Measurements from ENCODE around the gene DNAJB13.

The DNAJB13 gene

DNA sequence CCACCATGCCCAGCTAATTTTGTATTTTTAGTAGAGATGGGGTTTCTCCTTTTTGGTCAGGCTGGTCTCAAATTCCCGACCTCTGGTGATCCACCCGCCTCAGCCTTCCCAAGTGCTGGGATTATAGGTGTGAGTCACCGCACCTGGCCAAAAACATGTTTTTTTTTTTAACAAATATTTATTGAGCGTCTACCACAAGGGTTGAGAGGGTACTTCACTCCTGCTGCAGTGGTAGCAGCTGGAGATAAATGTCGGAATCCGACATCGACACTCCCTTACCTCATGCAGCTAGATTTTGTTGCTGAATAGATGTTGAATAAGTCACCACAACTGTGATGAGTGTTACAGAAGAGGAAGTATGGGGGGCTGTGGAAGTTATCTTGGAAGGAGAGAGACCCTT lies 971 bp downstream of the DNAJB13 start:
- Histone ChIP-seq H3K9me3 (ENCODE audit: control insufficient read depth, low read length) (peaks cover 4% of the 10 kb centered on the region), H3K36me3 (ENCODE audit: control insufficient read depth, insufficient read depth, low read length, severe bottlenecking) (no peaks in the 10 kb centered on the region), H3K4me1 (ENCODE audit: control insufficient read depth, insufficient read depth, low read length) (peaks cover 7% of the 10 kb centered on the region), H3K27me3 (replicated peaks; ENCODE audit: control insufficient read depth, insufficient read depth, low read length) (no peaks in the 10 kb centered on the region), H3K9ac (ENCODE audit: low read length) (no peak overlapping the region), H3K4me3 (ENCODE audit: low read length) (no peak overlapping the region)
- DNase-seq (ENCODE audit: low read depth) = no peak

DNA sequence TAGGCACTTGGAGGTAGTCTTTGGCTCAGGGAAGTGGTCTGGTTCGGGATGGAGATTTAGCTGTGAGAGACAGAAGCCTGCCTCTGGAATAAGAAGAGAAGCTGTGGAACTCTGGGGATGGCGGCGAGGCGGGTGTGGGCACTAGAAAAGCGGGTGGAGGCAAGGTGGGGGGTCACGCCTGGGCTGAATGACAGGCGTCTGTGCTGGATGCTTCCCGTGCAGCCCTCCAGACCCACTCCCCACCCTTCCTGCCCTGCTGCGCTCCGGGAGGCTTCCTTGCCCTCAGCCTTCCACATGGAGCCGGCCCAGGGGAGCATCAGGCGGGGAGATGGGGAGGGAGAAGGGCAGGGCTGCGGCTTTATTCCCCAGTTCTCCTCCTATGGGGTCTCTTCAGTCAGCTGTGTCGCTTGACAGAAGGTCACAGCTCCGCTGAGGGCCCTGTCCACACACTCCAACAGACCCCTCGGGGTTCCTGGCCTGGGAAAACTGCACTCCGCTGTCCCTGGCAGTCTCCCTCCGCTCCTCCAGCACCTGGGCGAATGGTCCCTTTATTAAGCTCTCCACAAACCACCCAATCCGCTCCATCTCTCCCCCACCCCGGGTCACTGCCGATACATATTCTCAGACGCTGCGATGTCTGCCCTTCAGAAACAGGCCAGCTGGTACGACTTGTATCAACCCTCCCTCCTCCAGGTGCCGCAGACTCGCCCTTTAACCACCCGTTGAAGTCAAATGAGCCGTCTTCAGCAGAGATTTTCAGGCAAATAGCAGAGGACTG lies 6.2 kb downstream of the DNAJB13 start:
- peaks cover 12% of the 10 kb centered on the region for H3K27me3 ChIP-seq (replicated peaks; ENCODE audit: control insufficient read depth, insufficient read depth, low read length)
- H3K4me1 ChIP-seq (ENCODE audit: control insufficient read depth, insufficient read depth, low read length) = peaks cover 7% of the 10 kb centered on the region
- no peak overlapping the region for H3K9ac ChIP-seq (ENCODE audit: low read length)
- no peaks in the 10 kb centered on the region for H3K9me3 ChIP-seq (ENCODE audit: control insufficient read depth, low read length)
- DNase-seq (ENCODE audit: low read depth) = no peak
- no peak overlapping the region for H3K4me3 ChIP-seq (ENCODE audit: low read length)
- no peaks in the 10 kb centered on the region for H3K36me3 ChIP-seq (ENCODE audit: control insufficient read depth, insufficient read depth, low read length, severe bottlenecking)

DNA sequence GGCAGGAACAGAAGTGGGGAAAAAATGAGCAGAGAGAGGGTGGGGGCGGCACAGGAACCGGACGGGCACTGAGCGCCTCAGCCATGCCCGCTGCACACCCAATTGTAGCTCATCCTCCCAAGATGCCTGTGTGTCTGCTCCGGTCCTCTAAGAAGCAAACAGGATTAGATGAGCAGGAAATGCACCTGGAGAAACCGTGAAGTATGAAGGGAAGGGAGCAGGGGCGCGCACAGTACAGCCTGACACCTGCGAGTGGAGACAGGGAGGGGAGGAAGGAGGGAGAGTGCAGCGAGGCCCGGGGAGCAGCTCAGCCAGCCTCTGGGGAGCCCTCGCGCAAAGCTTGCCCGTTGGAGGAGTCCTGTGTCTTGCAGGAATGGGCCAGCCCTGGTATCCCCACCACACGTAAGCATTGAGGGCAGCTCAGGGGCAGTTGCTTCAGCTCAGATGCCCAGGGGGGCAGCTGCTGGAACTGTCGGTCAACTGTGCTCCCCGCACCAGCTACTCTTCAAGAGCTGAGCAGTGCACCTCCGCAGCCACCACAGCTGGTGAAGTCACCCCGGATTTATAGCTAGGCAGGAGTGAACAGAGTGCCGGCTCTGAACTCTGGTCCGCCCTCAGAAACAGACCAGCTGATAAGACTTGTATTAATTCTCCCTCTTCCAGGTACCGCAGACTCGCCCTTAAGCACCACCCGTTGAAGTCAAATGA lies 7.0 kb downstream of the DNAJB13 start:
- H3K27me3 ChIP-seq (replicated peaks; ENCODE audit: control insufficient read depth, insufficient read depth, low read length) = peaks cover 12% of the 10 kb centered on the region
- no peak overlapping the region for H3K4me3 ChIP-seq (ENCODE audit: low read length)
- DNase-seq (ENCODE audit: low read depth) = no peak
- no peaks in the 10 kb centered on the region for H3K9me3 ChIP-seq (ENCODE audit: control insufficient read depth, low read length)
- no peak overlapping the region for H3K9ac ChIP-seq (ENCODE audit: low read length)
- H3K36me3 ChIP-seq (ENCODE audit: control insufficient read depth, insufficient read depth, low read length, severe bottlenecking) = no peaks in the 10 kb centered on the region
- H3K4me1 ChIP-seq (ENCODE audit: control insufficient read depth, insufficient read depth, low read length) = peaks cover 7% of the 10 kb centered on the region

DNA sequence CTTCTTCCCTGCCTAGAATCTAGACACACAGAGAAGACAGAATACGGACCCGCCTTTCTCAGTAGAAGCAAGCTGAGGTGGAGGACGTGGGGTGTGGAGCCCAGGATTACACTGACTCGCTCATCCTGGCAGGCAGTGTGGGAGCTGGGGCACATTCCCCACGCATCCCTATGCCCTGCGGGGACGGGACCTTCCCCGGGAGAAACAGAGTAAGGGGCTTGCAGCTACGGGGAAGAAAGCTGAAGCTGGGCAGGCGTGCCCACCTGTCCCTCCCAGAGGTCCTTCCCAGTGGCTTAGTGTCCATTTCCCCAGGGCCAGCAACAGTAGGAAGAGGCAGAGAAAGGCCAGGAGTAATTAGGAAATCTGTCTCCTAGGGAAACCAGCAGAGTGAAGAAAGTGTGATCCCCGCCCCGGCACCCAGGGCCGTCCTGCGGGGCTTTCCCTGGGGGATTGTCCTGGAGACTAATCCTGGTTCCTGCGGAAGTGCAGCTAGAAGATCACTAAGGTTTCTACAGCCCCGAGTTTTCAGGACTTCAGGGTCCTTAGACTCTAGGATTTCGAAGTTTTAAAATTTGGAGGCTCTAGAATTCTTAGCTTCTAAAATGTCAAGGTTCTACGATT lies 7.8 kb downstream of the DNAJB13 start:
- no peak for DNase-seq (ENCODE audit: low read depth)
- no peak overlapping the region for H3K4me3 ChIP-seq (ENCODE audit: low read length)
- peaks cover 12% of the 10 kb centered on the region for H3K27me3 ChIP-seq (replicated peaks; ENCODE audit: control insufficient read depth, insufficient read depth, low read length)
- H3K4me1 ChIP-seq (ENCODE audit: control insufficient read depth, insufficient read depth, low read length) = peaks cover 7% of the 10 kb centered on the region
- no peak overlapping the region for H3K9ac ChIP-seq (ENCODE audit: low read length)
- no peaks in the 10 kb centered on the region for H3K9me3 ChIP-seq (ENCODE audit: control insufficient read depth, low read length)
- no peaks in the 10 kb centered on the region for H3K36me3 ChIP-seq (ENCODE audit: control insufficient read depth, insufficient read depth, low read length, severe bottlenecking)

DNA sequence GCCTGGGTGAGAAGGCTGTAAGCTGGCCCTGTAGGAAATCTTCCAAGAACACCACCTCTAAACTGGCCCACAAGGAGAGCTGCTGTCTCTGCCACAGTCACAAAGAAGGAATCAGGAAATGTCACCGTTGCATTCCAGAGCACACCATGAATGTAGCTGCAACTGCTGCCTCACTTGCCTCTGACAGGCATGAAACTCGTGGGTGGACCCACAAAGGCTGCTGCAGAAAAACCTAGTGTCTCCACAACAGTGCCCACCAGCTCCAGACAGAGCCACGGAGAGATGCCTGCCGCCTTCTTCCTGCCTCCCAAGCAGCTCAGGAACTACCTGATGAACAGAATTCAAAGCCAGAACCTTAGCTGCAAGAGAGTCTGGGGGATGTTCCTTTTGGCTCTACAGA lies 10.5 kb downstream of the DNAJB13 start:
- DNase-seq (ENCODE audit: low read depth) = peak; percentile 27
- Histone ChIP-seq H3K4me1 (ENCODE audit: control insufficient read depth, insufficient read depth, low read length) (peaks cover 6% of the 10 kb centered on the region), H3K9ac (ENCODE audit: low read length) (no peak overlapping the region), H3K36me3 (ENCODE audit: control insufficient read depth, insufficient read depth, low read length, severe bottlenecking) (no peaks in the 10 kb centered on the region), H3K27me3 (replicated peaks; ENCODE audit: control insufficient read depth, insufficient read depth, low read length) (peaks cover 20% of the 10 kb centered on the region), H3K9me3 (ENCODE audit: control insufficient read depth, low read length) (no peaks in the 10 kb centered on the region), H3K4me3 (ENCODE audit: low read length) (no peak overlapping the region)

DNA sequence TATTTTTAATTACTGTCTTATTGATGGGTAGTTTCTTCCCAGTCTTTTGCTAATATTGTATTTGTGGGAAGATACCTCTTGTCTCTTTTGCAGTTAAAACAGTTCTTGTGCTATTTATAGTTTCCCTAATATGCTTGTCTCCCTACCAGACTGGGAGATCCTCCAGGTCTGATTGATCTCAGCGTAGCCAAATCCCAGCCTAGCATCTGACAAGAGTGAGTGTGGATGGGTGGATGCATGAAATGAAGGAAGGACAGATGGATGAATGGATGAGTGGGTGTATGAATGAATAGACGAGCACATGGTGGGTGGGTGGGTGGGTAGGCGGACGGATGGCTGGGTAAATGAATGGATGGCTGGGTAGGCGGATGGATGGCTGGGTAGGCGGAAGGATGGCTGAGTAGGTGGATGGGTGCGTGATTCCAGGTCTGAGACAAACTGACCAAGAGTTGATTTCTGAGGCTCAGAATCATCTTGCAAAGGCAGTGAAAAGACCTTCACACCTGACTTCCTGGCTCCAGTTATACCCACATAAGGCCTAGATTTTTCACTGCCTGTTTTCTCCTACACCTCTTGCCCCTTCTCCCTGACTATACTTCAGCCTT lies 11.4 kb downstream of the DNAJB13 start:
- Histone ChIP-seq H3K9ac (ENCODE audit: low read length) (no peak overlapping the region), H3K4me3 (ENCODE audit: low read length) (no peak overlapping the region), H3K27me3 (replicated peaks; ENCODE audit: control insufficient read depth, insufficient read depth, low read length) (peaks cover 20% of the 10 kb centered on the region), H3K36me3 (ENCODE audit: control insufficient read depth, insufficient read depth, low read length, severe bottlenecking) (no peaks in the 10 kb centered on the region), H3K9me3 (ENCODE audit: control insufficient read depth, low read length) (no peaks in the 10 kb centered on the region), H3K4me1 (ENCODE audit: control insufficient read depth, insufficient read depth, low read length) (peaks cover 5% of the 10 kb centered on the region)
- DNase-seq (ENCODE audit: low read depth) = no peak

DNA sequence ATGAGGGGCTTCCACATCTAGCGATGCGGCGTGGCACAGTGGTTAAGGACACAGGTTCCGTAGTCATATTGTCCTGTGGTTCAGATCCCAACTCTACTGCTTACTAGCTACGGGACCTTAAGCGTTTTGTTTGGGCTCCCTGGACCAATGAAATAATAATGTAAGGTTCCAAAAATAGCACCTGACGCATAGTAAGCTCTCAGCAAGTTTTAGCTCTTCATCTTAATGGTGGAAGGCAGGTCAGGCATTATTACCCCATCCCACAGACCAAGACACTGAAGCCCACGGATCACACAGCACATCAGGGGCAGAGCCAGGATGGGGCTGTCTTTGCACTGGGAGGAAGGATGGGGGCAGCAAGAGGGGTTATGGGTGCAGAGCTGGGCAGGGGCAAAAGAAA lies 13.0 kb downstream of the DNAJB13 start:
- no peak overlapping the region for H3K9ac ChIP-seq (ENCODE audit: low read length)
- H3K4me3 ChIP-seq (ENCODE audit: low read length) = no peak overlapping the region
- no peaks in the 10 kb centered on the region for H3K36me3 ChIP-seq (ENCODE audit: control insufficient read depth, insufficient read depth, low read length, severe bottlenecking)
- H3K27me3 ChIP-seq (replicated peaks; ENCODE audit: control insufficient read depth, insufficient read depth, low read length) = peaks cover 11% of the 10 kb centered on the region
- DNase-seq (ENCODE audit: low read depth) = no peak
- peaks cover 5% of the 10 kb centered on the region for H3K4me1 ChIP-seq (ENCODE audit: control insufficient read depth, insufficient read depth, low read length)
- no peaks in the 10 kb centered on the region for H3K9me3 ChIP-seq (ENCODE audit: control insufficient read depth, low read length)

DNA sequence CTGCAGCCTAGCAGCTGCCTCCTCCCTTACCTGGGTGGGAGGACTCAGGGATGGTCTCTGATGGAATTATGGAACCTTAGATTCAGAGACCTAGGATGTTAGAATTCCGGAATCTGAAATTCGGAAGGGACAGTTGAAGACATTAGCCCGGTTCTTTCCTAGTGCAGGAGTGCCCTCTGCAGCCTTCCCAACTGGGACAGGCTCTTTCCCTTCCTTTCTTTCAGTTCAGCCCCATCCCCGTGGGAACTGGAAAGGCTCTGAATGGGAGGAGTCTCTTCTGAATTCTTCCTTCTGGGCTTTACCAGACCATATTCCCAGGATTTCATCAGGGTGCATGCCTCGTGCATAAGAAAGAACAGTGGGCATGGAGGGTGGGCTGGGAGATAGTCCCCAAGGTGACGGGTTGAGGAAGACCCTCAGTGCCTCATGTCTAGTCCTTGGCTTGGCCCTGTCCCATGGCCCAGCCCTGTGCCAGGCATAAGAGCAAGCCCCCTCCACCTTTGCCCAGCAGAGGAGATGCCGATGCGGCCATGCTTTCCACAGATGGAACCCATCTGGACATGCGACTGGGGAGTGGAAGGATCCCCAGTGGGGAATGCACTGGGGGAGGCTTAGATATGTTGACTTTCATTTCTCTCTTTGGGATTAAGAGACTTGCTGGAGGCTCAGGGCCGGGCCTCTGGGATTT lies 14.4 kb downstream of the DNAJB13 start:
- Histone ChIP-seq H3K36me3 (ENCODE audit: control insufficient read depth, insufficient read depth, low read length, severe bottlenecking) (no peaks in the 10 kb centered on the region), H3K4me1 (ENCODE audit: control insufficient read depth, insufficient read depth, low read length) (peaks cover 5% of the 10 kb centered on the region), H3K27me3 (replicated peaks; ENCODE audit: control insufficient read depth, insufficient read depth, low read length) (peaks cover 11% of the 10 kb centered on the region), H3K9me3 (ENCODE audit: control insufficient read depth, low read length) (no peaks in the 10 kb centered on the region), H3K4me3 (ENCODE audit: low read length) (no peak overlapping the region), H3K9ac (ENCODE audit: low read length) (no peak overlapping the region)
- no peak for DNase-seq (ENCODE audit: low read depth)

DNA sequence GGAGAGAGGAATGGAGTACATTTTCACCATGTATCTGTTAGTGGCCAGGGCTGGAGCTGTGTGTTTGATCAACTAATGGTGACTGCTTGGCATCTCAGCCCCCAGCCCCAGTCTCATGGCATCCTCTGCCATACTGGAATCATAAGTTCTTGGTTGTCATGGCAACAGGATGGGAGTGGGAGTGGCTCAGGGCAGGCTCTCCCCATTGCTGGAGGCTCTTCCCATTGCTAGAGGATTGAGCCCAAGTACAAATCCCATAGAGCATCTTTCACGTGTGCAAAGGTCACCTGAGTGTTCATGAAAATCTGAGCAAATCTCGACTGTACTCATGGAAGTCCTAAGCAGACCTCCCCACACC lies 14.9 kb downstream of the DNAJB13 start:
- Histone ChIP-seq H3K36me3 (ENCODE audit: control insufficient read depth, insufficient read depth, low read length, severe bottlenecking) (no peaks in the 10 kb centered on the region), H3K4me1 (ENCODE audit: control insufficient read depth, insufficient read depth, low read length) (peaks cover 5% of the 10 kb centered on the region), H3K9me3 (ENCODE audit: control insufficient read depth, low read length) (no peaks in the 10 kb centered on the region), H3K9ac (ENCODE audit: low read length) (no peak overlapping the region), H3K4me3 (ENCODE audit: low read length) (no peak overlapping the region), H3K27me3 (replicated peaks; ENCODE audit: control insufficient read depth, insufficient read depth, low read length) (peaks cover 11% of the 10 kb centered on the region)
- DNase-seq (ENCODE audit: low read depth) = no peak

DNA sequence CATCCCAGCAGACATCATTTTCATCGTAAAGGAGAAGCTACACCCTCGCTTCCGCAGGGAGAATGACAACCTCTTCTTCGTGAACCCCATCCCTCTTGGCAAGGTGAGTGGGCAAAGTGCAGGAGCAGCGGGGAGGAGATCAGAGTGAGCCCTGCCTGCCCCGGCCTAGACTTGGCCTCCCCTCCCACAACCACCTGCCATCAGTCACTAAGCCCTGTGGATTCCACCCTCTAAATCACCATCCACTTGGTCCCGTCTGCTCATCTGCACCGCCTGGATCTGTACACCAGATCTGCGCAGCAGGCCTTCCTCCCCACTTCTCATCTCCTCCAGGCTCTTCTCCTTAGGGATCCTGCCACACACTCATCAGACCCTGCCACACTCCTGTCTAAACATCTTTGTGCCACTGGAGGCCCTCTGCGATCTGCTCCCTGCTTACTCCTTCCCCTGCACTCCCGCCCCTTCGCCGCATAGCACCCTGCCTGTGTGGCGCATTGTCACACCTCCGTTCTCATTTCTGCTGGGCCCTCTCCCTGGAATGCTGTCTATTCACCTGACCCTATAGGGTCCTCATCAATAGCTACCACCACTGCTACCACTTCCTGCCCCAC lies 17.6 kb downstream of the DNAJB13 start:
- Histone ChIP-seq H3K36me3 (ENCODE audit: control insufficient read depth, insufficient read depth, low read length, severe bottlenecking) (no peaks in the 10 kb centered on the region), H3K9ac (ENCODE audit: low read length) (no peak overlapping the region), H3K4me1 (ENCODE audit: control insufficient read depth, insufficient read depth, low read length) (peaks cover 5% of the 10 kb centered on the region), H3K4me3 (ENCODE audit: low read length) (no peak overlapping the region), H3K9me3 (ENCODE audit: control insufficient read depth, low read length) (no peaks in the 10 kb centered on the region), H3K27me3 (replicated peaks; ENCODE audit: control insufficient read depth, insufficient read depth, low read length) (peaks cover 11% of the 10 kb centered on the region)
- DNase-seq (ENCODE audit: low read depth) = no peak

Measured in adipocyte (in vitro differentiated cells).